HG03520 (cell line): Measurements from ENCODE around the gene SH3BP4.
"Not testable (repeated sequence)": the region's sequence is repeated elsewhere in the genome, so short reads cannot be mapped to it uniquely, and the experiment has no call there.

ENCODE experiments used
- ATAC-seq: cut with Tn5 transposase; IDR thresholded peaks from one replicate; pipeline ENCODE4 v1.9.1; 2021; ENCODE audit warnings: mild to moderate bottlenecking, moderate library complexity; ENCODE audit not compliant: unreplicated experiment

Gene SH3BP4

GRCh38 chr2:235053651-235054050 lies 101.8 kb downstream of the SH3BP4 start:
- ATAC-seq: no peak

- no peak for ATAC-seq
Observed at GRCh38 chr2:235054475-235054874, 102.7 kb downstream of the SH3BP4 start.

- ATAC-seq: no peak
Observed at GRCh38 chr2:235054919-235055318, 103.1 kb downstream of the SH3BP4 start.

- no peak for ATAC-seq
Observed at GRCh38 chr2:235055891-235056516, 104.2 kb downstream of the SH3BP4 start.

GRCh38 chr2:235056768-235057167 lies 105.0 kb downstream of the SH3BP4 start:
- ATAC-seq: no peak

- ATAC-seq: not testable (repeated sequence)
Observed at GRCh38 chr2:235057616-235058015, 105.8 kb downstream of the SH3BP4 start.

GRCh38 chr2:235059161-235059560 lies 107.3 kb downstream of the SH3BP4 start:
- ATAC-seq: no peak

GRCh38 chr2:235061656-235062055 lies 109.8 kb downstream of the SH3BP4 start:
- ATAC-seq: no peak

- ATAC-seq: no peak
Observed at GRCh38 chr2:235063471-235063961, 111.7 kb downstream of the SH3BP4 start.

GRCh38 chr2:235064976-235065375 lies 113.2 kb downstream of the SH3BP4 start:
- no peak for ATAC-seq

- no peak for ATAC-seq
Observed at GRCh38 chr2:235066490-235066889, 114.7 kb downstream of the SH3BP4 start.

- no peak for ATAC-seq
Observed at GRCh38 chr2:235066895-235067294, 115.1 kb downstream of the SH3BP4 start.

- ATAC-seq: no peak
Observed at GRCh38 chr2:235068701-235069100, 116.9 kb downstream of the SH3BP4 start.

GRCh38 chr2:235070063-235070706 lies 118.4 kb downstream of the SH3BP4 start:
- no peak for ATAC-seq

GRCh38 chr2:235073868-235074413 lies 122.1 kb downstream of the SH3BP4 start:
- no peak for ATAC-seq

GRCh38 chr2:235077046-235077445 lies 125.2 kb downstream of the SH3BP4 start:
- ATAC-seq: no peak

- no peak for ATAC-seq
Observed at GRCh38 chr2:235078182-235078581, 126.4 kb downstream of the SH3BP4 start.

- no peak for ATAC-seq
Observed at GRCh38 chr2:235078914-235079472, 127.2 kb downstream of the SH3BP4 start.

GRCh38 chr2:235080101-235080500 lies 128.3 kb downstream of the SH3BP4 start:
- ATAC-seq: no peak

GRCh38 chr2:235082578-235083338 lies 130.9 kb downstream of the SH3BP4 start:
- ATAC-seq: no peak

- ATAC-seq: no peak
Observed at GRCh38 chr2:235083822-235084221, 132.0 kb downstream of the SH3BP4 start.
